K562 (cell line): ENCODE data around the gene TOMM22. TPM values are rescaled to one million over a fixed set of nuclear protein-coding genes. Genes with fewer than 3 reads are reported as not detected.

Experiments used
- ATAC-seq: fragments of 200-7000 bp; cut with Tn5 transposase; 3 replicates; pipeline ENCODE4 v1.9.1; 2020; ENCODE audit warnings: moderate library complexity
- BruUV-seq: library from RNA; stranded (reverse); fragments of 400-500 nt; replicated peaks from 2 replicates; lab custom pipeline; 2021; lab: Mats Ljungman, UMichigan
- CTCF ChIA-PET: fragments of 300-600 bp; formaldehyde crosslinking; extraction: SDS; loops from one replicate; lab custom pipeline; 2021; ENCODE audit warnings: low intra/inter-chr PET ratio; lab: Yijun Ruan, JAX
- POLR2A ChIA-PET: fragments of 300-600, 350-650 bp; sonication (Branson Sonifier 250); formaldehyde crosslinking; extraction: SDS; loops from one replicate; lab custom pipeline; 2021; ENCODE audit warnings: antibody characterized with exemption, inconsistent platforms; lab: Yijun Ruan, JAX
- DNase-seq, 4 experiments: peaks; one replicate each; pipeline versions ENCODE4 v3.0.0 to v3.0.0-alpha.2; 2011 to 2018; ENCODE audit warnings: low spot score in 3 of 4, mixed read lengths in 3 of 4; ENCODE audit errors: extremely low read depth in 1 of 4
- FAIRE-seq: peaks from 2 replicates; lab custom pipeline; 2011; peaks lifted over from hg19 to GRCh38; lab: Jason Lieb, UNC
- H2AFZ ChIP-seq: 2 replicates; pipeline ENCODE4 v1.6.0; 2011; ENCODE audit warnings: low read depth, low read length, control low read depth, inconsistent platforms
- H3K27ac ChIP-seq: fragments of 200-600 bp; 3 replicates; pipeline ENCODE4 v1.8.0; 2011; ENCODE audit warnings: low read depth, mild to moderate bottlenecking, control low read depth, inconsistent platforms, low read length, moderate library complexity, mixed read lengths; ENCODE audit errors: extremely low read depth
- H3K27me3 ChIP-seq, 2 experiments: fragments of 300-600 bp in 1 of 2; 2 replicates in 1 of 2; 3 replicates in 1 of 2; pipeline versions ENCODE4 v1.6.0 to v1.8.0; 2011; ENCODE audit warnings: inconsistent platforms in 2 of 2, low read length in 2 of 2, mild to moderate bottlenecking in 1 of 2, mixed read lengths in 1 of 2, moderate library complexity in 1 of 2; ENCODE audit not compliant: control insufficient read depth in 2 of 2, insufficient read depth in 2 of 2
- H3K36me3 ChIP-seq: fragments of 300-600 bp; 3 replicates; pipeline ENCODE4 v1.8.0; 2011; ENCODE audit warnings: mild to moderate bottlenecking, low read length, inconsistent platforms; ENCODE audit not compliant: control insufficient read depth, insufficient read depth
- H3K4me1 ChIP-seq, 2 experiments: fragments of 200-600 bp in 1 of 2; replicated peaks in 1 of 2; 2 replicates in 1 of 2; 3 replicates in 1 of 2; pipeline versions ENCODE4 v1.5.1 to v1.8.0; 2011; ENCODE audit warnings: inconsistent platforms in 2 of 2, low read length in 2 of 2, mild to moderate bottlenecking in 1 of 2, mixed read lengths in 1 of 2, moderate library complexity in 1 of 2; ENCODE audit not compliant: control insufficient read depth in 2 of 2, insufficient read depth in 2 of 2
- H3K4me2 ChIP-seq: 2 replicates; pipeline ENCODE4 v1.6.1; 2011; ENCODE audit warnings: low read length, control low read depth, inconsistent platforms, mixed read lengths; ENCODE audit not compliant: insufficient read depth
- H3K4me3 ChIP-seq: fragments of 200-600 bp; sonication (generic), shearing (Covaris generic); 2 replicates; pipeline ENCODE4 v1.5.1; 2016; ENCODE audit warnings: control low read depth, inconsistent platforms
- H3K79me2 ChIP-seq: fragments of 200-600 bp; 3 replicates; pipeline ENCODE4 v1.8.0; 2011; ENCODE audit warnings: low read length, inconsistent platforms; ENCODE audit not compliant: control insufficient read depth, insufficient read depth
- H3K9ac ChIP-seq, 2 experiments: 2 replicates each; pipeline versions ENCODE4 v1.6.0 to v1.6.1; 2011; ENCODE audit warnings: low read depth in 2 of 2, low read length in 2 of 2, control low read depth in 1 of 2, inconsistent platforms in 1 of 2, mild to moderate bottlenecking in 1 of 2, mixed read lengths in 1 of 2; ENCODE audit not compliant: insufficient read depth in 1 of 2
- H3K9me1 ChIP-seq: one replicate; pipeline ENCODE4 v1.6.0; 2011; ENCODE audit warnings: inconsistent platforms, mild to moderate bottlenecking, low read length, moderate library complexity; ENCODE audit not compliant: control insufficient read depth, insufficient read depth
- H3K9me3 ChIP-seq: replicated peaks from 2 replicates; pipeline ENCODE4 v1.5.1; 2011; ENCODE audit warnings: low read depth, low read length, inconsistent platforms; ENCODE audit not compliant: control insufficient read depth, insufficient read depth
- H4K20me1 ChIP-seq: replicated peaks from 2 replicates; pipeline ENCODE4 v1.6.1; 2011; ENCODE audit warnings: low read length, inconsistent platforms, mixed read lengths; ENCODE audit not compliant: control insufficient read depth, insufficient read depth
- CAMTA2 ChIP-seq: fragments of 250-450 bp; sonication (Bioruptor Pico); conservative IDR thresholded peaks from 2 replicates; pipeline ENCODE4 v1.5.1; 2022
- CREM ChIP-seq: IDR thresholded peaks from 2 replicates; pipeline ENCODE4 v1.6.1; 2014; ENCODE audit warnings: antibody characterized with exemption, low read depth
- E2F6 ChIP-seq, 2 experiments: IDR thresholded peaks; 2 replicates each; pipeline ENCODE4 v1.6.1; 2011; ENCODE audit warnings: borderline replicate concordance in 1 of 2, control low read depth in 1 of 2, low read depth in 1 of 2, low read length in 1 of 2, mild to moderate bottlenecking in 1 of 2, mixed read lengths in 1 of 2, moderate library complexity in 1 of 2; ENCODE audit not compliant: insufficient read depth in 1 of 2, insufficient read length in 1 of 2, poor library complexity in 1 of 2, severe bottlenecking in 1 of 2; ENCODE audit errors: extremely low read depth in 1 of 2
- FOXJ2 ChIP-seq: fragments of 200-800 bp; sonication (Bioruptor generic); IDR thresholded peaks from 2 replicates; pipeline ENCODE4 v1.6.1; 2016; ENCODE audit warnings: missing genetic modification characterization, missing compliant biosample characterization
- ILF3 ChIP-seq: fragments of 450-650 bp; IDR thresholded peaks from 2 replicates; pipeline ENCODE4 v1.6.1; 2018; ENCODE audit warnings: antibody characterized with exemption, mild to moderate bottlenecking, moderate library complexity, borderline replicate concordance
- LARP7 ChIP-seq: fragments of 450-650 bp; IDR thresholded peaks from 2 replicates; pipeline ENCODE4 v1.6.1; 2016
- SOX6 ChIP-seq: fragments of 450-650 bp; IDR thresholded peaks from 2 replicates; pipeline ENCODE4 v1.6.1; 2014; ENCODE audit warnings: mild to moderate bottlenecking
- TARDBP ChIP-seq: fragments of 450-650 bp; IDR thresholded peaks from 2 replicates; pipeline ENCODE4 v1.6.1; 2016
- U2AF1 ChIP-seq: fragments of 200-400 bp; formaldehyde crosslinking; optimal IDR thresholded peaks from 2 replicates; pipeline ENCODE3; 2017; ENCODE audit warnings: mild to moderate bottlenecking, low read depth, low read length, moderate library complexity
- ZNF175 ChIP-seq: fragments of 200-800 bp; sonication (Bioruptor generic); IDR thresholded peaks from 2 replicates; pipeline ENCODE4 v1.6.1; 2016; ENCODE audit warnings: low read depth, mild to moderate bottlenecking, missing genetic modification characterization, missing compliant biosample characterization
- ZNF639 ChIP-seq, 2 experiments: fragments of 200-800 bp in 1 of 2; sonication (Bioruptor generic) in 1 of 2; sonication (generic) in 1 of 2; formaldehyde crosslinking in 1 of 2; IDR thresholded peaks in 1 of 2; conservative IDR thresholded peaks in 1 of 2; 2 replicates each; pipeline versions ENCODE4 v1.5.0 to v1.6.1; 2016 to 2020; ENCODE audit warnings: missing compliant biosample characterization in 1 of 2, missing genetic modification characterization in 1 of 2, missing genetic modification reagents in 1 of 2
- ZNF785 ChIP-seq: fragments of 250-450 bp; sonication (Bioruptor Pico); IDR thresholded peaks from 2 replicates; pipeline ENCODE4 v1.4.0; 2020; ENCODE audit warnings: mild to moderate bottlenecking
- WGBS: fragments of 100-300 bp; shearing (Covaris generic); methylation state at CpG from one replicate; pipeline ENCODE4 v1.1.6; 2016; ENCODE audit warnings: low coverage, mixed read lengths; ENCODE audit not compliant: insufficient coverage; ENCODE audit errors: missing lambda C conversion rate; 5-methylcytosine and 5-hydroxymethylcytosine counted together
- in situ Hi-C: fragments of 300-500 bp; cut with MboI; formaldehyde crosslinking; loops from 4 replicates; pipeline ENCODE4 v1.15.0; 2018; ENCODE audit warnings: inconsistent platforms, mixed read lengths
- intact Hi-C: fragments of 100-400 bp; cut with micrococcal nuclease; formaldehyde crosslinking; loops from 2 replicates; pipeline ENCODE4 v1.14.2; 2022
- polyA plus RNA-seq, 8 experiments: library from polyadenylated mRNA; depleted of rRNA in 4 of 8; stranded (reverse) in 5 of 8; unstranded in 3 of 8; fragments of >200 nt; fragmentation: Nextera tagmentation in 2 of 8; fragmentation: Illumina TruSeq in 1 of 8; extraction: Ambion mirVana in 2 of 8; extraction: Trizol in 1 of 8; gene quantifications; 2 replicates each; pipeline versions ENCODE4 v1.2.1 to v1.2.3, GENCODE V29; 2011 to 2014; ENCODE audit warnings: inconsistent platforms in 1 of 8, missing spikeins in 1 of 8
- total RNA-seq, 7 experiments: library from RNA; depleted of rRNA in 6 of 7; stranded (reverse); fragments of >200 nt in 6 of 7; fragmentation: Illumina TruSeq in 2 of 7; extraction: Trizol in 2 of 7; gene quantifications; 2 replicates each; pipeline versions ENCODE4 v1.2.1 to v1.2.3, GENCODE V29; 2011 to 2021; ENCODE audit warnings: low replicate concordance in 1 of 7
- TF ChIP-seq, protein P1 (sequence below): fragments of 450-650 bp; IDR thresholded peaks from 2 replicates; pipeline ENCODE4 v1.7.1; 2018; ENCODE audit warnings: mild to moderate bottlenecking, low read depth; ENCODE audit not compliant: partially characterized antibody

TOMM22 gene
- total and polyA plus RNA-seq, 9 of the 15 experiments (the other 6 are each of a cell fraction or from before 2014, with no cell fraction given): 25.8 to 108 (median 73.8) TPM

GRCh38 chr22:38700270-38700788 lies 18.6 kb downstream of the TOMM22 start (continued):
- TF ChIP-seq E2F6 (IDR thresholded peaks at IDR 0.05; ENCODE audit: borderline replicate concordance in 1 of 2, extremely low read depth in 1 of 2, insufficient read depth in 1 of 2, insufficient read length in 1 of 2, low read depth in 1 of 2, low read length in 1 of 2, poor library complexity in 1 of 2, severe bottlenecking in 1 of 2) (peak; percentile 46 to 70), ZNF785 (CRISPR knock-in tag) (no peak)

GRCh38 chr22:38700789-38701628 lies 19.3 kb downstream of the TOMM22 start, which contains the start of gene JOSD1:
Gene JOSD1 (minus strand): TSS chr22:38700943. CDS start chr22:38699987, 956 bp downstream.
- BruUV-seq: TSS peak; percentile 89
- Histone ChIP-seq H3K9me3 (no peaks in the 10 kb centered on the region), H3K9me1 (no peaks in the 10 kb centered on the region), H3K9ac (peak within 1 kb of the TSS; percentile 86 to 96), H3K4me3 (peak within 1 kb of the TSS; percentile 89), H3K4me1 (peaks cover 37 to 39% of the 10 kb centered on the region in 2 experiments; a peak in 4 of 5 replicates), H4K20me1 (no peaks in the 10 kb centered on the region; the same call in 1 of the 2 replicates), H3K4me2 (peak within 1 kb of the TSS; percentile 83), H3K27ac (peak within 1 kb of the TSS; percentile 89), H3K79me2 (peaks cover 56% of the 10 kb centered on the region), H3K36me3 (peaks cover 22% of the 10 kb centered on the region), H2AFZ (peak within 1 kb of the TSS; percentile 61), H3K27me3 (no peaks in the 10 kb centered on the region)
- CTCF ChIA-PET: no interaction called here
- 1% methylated on average over 23 of the region's 94 CpGs for WGBS
- ATAC-seq (peak; percentile 43), FAIRE-seq (no peak), DNase-seq (peak; percentile 83 to 94 (median 86))
- POLR2A ChIA-PET: no interaction called here
- in situ Hi-C loops (no loop called here), intact Hi-C loops (no loop called here)
- TF ChIP-seq SOX6: no peak; the same call in 1 of the 2 replicates
- TF ChIP-seq ILF3: 0 out of 2 replicates have a peak, but pooled peaks have one; percentile 8
- peak in 1 of 2 experiments; percentile 68; a peak in 1 of 4 replicates for TF ChIP-seq ZNF639 (CRISPR knock-in tag; conservative IDR thresholded peaks at IDR 0.05 in 1 of 2, IDR thresholded peaks at IDR 0.05 in 1 of 2)
- TF ChIP-seq ZNF175 (CRISPR knock-in tag): 0 out of 2 replicates have a peak, but pooled peaks have one; percentile 64
- TF ChIP-seq U2AF1: peak; percentile 16
- peak; percentile 94; the same call in 1 of the 2 replicates for TF ChIP-seq TARDBP
- TF ChIP-seq FOXJ2 (tag): no peak
- no peak for TF ChIP-seq CAMTA2
- TF ChIP-seq, protein P1, sequence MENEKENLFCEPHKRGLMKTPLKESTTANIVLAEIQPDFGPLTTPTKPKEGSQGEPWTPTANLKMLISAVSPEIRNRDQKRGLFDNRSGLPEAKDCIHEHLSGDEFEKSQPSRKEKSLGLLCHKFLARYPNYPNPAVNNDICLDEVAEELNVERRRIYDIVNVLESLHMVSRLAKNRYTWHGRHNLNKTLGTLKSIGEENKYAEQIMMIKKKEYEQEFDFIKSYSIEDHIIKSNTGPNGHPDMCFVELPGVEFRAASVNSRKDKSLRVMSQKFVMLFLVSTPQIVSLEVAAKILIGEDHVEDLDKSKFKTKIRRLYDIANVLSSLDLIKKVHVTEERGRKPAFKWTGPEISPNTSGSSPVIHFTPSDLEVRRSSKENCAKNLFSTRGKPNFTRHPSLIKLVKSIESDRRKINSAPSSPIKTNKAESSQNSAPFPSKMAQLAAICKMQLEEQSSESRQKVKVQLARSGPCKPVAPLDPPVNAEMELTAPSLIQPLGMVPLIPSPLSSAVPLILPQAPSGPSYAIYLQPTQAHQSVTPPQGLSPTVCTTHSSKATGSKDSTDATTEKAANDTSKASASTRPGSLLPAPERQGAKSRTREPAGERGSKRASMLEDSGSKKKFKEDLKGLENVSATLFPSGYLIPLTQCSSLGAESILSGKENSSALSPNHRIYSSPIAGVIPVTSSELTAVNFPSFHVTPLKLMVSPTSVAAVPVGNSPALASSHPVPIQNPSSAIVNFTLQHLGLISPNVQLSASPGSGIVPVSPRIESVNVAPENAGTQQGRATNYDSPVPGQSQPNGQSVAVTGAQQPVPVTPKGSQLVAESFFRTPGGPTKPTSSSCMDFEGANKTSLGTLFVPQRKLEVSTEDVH: peak; percentile 55
- TF ChIP-seq LARP7: no peak
- peak; percentile 99 for TF ChIP-seq CREM
